ENCODE data around the gene RAB8B.
"Not testable (repeated sequence)": the region's sequence is repeated elsewhere in the genome, so short reads cannot be mapped to it uniquely, and the experiment has no call there.

RAB8B gene

DNA sequence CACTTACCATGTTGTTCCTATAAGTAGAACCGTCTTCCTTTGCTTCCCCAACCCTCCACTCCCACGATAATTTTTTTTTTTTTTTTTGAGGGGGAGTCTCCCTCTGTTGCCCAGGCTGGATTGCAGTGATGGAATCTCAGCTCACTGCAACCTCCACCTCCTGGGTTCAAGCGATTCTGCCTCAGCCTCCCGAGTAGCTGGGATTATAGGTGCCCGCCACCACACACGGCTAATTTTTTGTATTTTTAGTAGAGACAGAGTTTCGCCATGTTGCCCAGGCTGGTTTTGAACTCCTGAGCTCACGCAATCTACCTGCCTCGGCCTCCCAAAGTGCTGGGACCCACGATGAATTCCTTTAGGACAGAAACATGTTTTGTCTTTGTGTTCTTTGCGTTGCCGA lies 19.4 kb downstream of the RAB8B start:
- DNase-seq (ENCODE audit: low read depth) = not testable (repeated sequence)

DNA sequence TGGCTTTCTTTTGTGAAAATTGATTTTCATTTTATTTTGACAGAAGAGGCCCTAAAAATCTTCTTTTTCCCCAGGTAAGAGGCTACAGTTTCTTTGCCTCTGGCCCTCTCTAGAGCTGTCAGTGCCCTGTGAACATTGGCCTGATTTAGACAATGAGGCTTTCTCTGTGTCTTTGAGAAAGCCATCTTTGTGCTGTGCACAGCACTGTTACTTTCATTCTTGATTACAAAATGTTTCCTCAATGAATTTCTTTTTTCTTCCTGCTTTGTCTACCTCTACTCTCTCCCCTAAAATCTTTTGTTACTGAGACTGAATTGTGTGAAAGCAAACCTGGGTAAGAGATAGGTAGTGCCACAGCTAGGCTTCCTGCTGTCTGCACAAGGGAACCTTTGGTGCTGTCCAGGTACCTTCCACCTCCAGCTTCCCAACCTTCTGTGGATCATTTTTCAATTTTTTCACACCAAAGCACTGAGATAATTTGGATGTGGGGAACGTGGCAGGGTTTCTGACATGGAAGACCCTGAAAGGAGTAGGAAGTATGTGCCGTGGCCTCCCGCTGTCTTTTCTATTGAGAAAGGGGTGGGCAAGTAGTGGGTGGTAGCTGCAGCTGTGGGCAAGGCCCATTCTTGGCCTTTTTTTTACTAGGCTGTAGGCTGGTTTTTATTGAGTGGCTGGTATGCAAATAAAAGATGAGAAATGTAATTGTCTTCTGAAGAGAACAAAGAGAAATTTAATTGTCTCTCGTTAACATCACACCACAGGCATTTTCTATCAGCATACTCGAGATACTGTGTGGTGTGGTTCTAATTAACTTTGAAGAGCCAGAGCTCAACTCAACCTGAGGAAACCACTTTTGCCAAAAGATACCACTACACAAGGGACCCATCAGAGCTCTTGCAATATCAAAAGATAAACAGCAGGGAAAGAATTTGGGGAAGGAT lies 21.0 kb downstream of the RAB8B start:
- DNase-seq (ENCODE audit: low read depth) = no peak

DNA sequence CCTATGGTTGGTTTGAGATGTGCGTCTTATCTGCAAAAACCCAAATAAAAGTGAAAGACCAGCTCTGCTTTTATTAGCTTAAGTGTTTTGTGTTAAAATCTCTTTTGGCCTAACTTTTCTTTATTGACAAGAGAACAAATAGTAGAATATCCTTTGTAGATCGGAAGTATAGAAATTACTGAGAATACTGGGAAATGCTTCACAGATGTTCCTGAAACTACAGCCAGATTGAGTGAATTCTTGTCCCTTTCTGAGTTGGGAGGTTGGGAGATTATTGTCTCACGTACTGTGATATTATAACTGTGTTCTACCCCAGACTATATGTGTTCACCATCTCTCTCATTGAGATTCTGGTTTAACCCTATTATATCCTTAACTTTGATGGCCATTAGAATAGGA lies 21.7 kb downstream of the RAB8B start:
- no peak for DNase-seq (ENCODE audit: low read depth)

DNA sequence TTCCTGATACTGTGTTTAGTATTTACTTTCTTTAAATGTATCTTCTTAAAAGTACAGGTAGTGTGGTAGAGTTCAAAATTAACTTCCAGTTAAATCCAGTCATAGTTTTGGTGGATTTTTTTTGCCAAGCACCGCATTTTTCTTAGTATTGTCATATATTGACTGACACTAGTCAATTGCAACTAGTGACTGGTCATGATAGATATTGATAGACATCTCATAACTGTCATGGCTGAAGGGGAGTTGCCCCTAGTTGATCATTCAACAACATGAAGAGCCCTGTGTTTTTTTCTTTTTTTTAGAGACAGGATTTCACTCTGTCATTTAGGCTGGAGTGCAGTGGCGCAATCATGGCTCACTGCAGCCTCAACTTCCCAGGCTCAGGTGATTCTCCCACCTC lies 22.1 kb downstream of the RAB8B start:
- no peak for DNase-seq (ENCODE audit: low read depth)

DNA sequence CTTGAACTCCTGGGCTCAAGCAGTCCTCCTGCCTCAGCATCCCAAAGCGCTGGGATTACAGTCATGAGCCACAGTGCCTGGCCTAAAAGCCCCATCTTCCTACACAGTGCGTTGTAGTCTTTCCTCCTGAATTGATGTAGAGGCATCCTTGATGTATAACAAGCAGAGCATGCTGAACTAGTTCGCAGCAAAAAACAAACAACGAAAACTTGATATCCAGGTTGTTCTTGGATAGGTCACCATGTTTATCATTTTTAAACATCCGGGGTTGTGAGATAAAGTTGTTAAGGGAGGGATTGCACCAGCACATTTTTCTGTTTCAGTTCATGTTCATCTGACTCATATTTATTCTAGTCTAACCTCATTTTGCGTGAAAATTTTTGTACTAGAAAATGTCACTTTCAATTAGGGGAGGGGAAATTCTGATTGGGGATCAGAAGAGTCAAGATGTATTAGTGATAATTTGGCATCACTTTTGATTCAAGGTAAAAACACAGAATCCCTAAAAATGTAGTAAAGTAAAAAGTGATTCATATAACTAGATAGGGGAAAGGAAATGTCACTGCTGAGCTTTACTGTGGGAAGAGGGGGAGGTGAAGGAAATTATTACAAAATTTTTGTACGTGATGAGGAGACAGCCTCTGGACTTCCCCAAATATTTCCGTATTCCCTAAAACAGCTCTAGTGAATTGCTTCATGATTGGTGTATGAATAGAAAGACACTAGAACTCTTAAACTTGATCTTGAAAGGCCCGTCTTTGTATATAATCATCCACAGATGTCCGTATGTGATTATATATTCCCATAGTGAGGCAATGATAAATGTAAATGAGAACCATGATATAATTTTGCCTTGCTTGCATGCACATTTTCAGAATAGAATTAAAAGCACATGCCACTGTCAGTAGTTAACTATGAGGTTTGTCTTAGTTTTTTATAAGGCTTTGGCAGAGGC lies 22.9 kb downstream of the RAB8B start:
- DNase-seq (ENCODE audit: low read depth) = no peak

DNA sequence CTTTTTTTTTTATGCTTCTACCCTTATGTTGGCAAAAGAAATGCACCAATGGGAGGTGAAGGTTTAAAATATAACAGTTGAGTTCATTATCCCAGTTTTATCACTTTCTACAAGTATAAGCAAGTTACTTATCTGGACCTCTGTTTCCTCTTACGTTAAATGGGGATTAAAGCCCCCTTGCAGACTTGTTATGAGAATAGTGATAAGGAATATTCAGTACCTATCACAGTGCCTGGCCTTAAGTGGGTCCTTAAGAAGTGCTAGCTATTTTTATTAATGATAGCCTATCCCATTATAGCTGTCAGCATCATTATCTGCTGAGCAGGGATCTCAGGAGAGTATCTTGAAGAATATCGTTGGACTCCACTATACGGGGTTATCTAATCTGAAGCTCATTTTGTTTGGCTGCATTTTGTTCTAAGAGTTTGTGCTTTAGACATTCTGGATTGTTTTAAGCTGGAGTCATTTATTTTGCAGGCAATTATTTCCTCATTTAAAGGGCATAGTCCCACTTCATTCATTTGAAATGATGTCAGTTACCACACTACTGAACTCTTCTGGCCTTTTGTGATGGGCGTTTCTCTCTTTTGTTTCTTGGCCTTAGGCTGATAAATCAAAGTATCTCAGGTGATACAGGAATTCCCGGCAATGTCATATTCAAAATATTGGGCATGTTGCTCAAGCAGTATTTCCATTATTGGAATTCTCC lies 28.8 kb downstream of the RAB8B start:
- no peak for DNase-seq (ENCODE audit: low read depth)

DNA sequence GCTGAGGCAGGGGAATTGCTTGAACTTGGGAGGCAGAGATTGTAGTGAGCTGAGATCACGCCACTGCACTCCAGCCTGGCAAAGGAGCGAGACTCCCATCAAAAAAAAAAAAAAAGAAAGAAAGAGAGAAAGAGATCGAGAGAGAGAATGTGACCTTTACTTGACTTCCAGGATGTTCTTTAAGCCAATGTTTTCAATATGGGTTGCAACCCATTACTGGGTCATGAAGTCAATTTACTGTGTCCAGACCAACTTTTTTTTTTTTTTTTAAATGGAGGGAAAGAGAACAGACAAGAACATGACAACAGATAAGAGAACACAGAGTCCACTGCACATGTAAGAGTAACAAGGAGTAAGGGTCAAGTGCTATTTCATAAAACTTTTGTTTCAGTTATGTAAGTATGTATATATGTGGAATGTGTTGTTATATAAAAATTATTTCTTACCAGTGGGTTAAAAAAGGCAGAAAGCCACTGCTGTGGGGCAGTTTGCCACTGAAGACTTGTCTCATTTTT lies 29.8 kb downstream of the RAB8B start:
- no peak for DNase-seq (ENCODE audit: low read depth)

DNA sequence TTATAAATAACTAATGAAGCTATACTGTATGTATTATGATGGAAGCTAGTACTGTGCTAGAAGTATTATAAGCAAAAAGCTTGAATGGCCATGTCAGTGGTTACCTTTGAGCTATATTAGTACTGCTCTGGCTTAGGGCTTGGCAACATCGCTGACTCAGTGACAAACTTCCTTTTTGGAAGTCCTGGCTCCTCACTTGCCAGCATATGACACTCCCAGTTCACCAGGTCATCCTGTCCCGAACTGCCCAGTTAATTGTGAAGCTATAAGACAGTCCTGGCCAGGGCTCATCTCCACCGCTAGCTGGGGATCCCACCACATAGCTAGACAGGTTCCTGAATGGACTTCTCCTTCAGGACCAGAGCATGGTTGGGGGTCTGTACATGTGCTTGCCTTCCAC lies 31.9 kb downstream of the RAB8B start:
- no peak for DNase-seq (ENCODE audit: low read depth)

DNA sequence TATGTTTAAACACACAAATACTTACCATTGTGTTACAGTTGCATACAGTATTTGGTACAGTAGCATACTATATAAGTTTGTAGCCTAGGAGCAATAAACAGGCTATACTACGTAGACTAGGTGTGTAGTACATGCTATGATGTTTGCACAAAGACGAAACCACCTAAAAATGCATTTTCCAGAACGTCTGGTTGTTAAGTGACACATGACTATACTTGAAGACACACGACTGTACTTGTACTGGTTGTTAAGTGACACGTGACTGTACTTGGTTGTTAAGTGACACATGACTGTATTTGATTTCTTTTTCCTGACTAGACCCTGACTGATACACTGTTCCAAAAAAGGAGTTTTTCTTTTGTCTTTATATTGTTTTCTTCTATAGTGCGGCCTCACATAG lies 34.1 kb downstream of the RAB8B start:
- DNase-seq (ENCODE audit: low read depth) = no peak

DNA sequence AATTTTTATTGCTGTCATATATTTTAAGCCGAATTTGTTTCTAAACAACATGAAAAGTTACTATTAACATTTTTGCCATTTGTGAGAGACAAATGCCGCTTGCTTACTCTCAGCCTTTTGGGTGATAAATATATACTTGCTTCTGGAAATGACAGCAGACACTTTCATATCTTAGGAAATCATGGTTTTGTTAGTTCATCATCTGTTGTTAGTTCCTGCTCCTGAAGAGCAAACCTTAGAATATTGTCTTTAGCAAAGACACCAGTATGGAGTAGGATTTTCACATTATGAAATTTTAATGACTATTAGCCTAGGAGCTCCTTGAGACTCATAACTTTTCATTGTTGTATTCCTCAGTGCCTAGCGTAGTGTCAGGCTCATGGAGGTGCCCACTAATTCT lies 36.0 kb downstream of the RAB8B start:
- DNase-seq (ENCODE audit: low read depth) = no peak

DNA sequence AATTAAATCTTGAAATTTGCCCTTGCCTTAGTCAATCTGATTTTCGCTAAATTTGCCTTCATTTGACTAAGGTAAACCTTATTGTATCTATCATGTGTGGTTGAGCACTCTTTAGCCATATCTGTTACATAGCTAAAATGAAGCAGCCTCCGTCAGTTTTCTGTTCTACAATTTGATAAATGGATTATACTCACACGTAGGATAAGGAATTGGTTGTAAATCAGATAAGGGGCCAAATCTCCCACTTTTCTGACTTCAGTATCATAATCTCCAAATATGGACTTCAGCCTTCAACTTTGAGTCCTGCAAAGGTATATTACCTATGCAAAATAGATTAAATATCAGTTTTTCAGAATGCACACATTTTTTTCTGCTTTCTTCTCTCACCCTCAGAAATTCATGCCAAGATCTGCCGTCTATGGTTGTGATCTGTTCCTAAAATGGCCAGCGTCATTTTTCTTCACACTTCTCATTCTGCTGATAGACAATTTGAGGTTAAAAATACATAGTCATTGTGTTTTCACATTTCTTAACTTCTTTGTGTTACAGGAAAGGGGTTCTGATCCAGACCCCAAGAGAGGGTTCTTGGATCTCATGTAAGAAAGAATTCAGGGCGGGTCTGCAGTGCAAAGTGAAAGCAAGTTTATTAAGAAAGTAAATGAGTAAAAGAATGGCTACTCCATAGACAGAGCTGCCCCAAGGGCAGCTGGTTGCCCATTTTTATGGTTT lies 36.9 kb downstream of the RAB8B start:
- no peak for DNase-seq (ENCODE audit: low read depth)

DNA sequence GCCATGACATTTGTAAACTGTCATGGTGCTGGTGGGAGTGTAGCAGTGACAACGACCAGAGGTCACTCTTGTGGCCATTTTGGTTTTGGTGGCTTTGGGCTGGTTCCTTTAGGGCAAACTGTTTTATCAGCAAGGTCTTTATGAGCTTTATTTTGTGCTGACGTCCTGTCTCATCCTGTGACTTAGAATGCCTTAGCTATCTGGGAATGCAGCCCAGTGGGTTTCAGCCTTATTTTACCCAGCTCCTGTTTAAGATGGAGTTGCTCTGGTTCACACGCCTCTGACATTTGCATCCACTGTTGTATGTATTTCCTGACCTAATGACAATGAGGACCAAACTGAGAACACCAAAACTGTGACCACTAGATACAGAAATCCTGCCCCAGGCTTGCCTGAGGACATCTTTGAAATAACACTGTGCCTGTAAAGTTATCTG lies 37.6 kb downstream of the RAB8B start:
- no peak for DNase-seq (ENCODE audit: low read depth)

DNA sequence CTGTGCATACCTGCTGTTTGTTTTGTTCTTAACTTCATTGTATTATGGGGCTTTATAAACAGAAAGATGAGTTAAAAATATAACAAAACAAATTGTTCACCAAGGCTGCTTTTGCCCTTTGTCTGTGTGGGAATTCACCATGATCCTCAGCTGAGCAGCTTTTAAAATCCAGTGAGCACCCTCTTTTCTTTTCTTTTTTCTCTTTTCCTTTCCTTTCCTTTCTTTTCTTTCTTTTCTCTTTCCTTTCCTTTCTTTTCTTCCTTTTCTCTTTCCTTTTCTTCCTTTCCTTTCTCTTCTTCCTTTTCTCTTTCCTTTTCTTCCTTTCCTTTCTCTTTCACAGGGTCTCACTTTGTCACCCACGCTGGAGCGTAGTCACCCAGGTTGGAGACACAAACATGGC lies 38.3 kb downstream of the RAB8B start:
- no peak for DNase-seq (ENCODE audit: low read depth)

DNA sequence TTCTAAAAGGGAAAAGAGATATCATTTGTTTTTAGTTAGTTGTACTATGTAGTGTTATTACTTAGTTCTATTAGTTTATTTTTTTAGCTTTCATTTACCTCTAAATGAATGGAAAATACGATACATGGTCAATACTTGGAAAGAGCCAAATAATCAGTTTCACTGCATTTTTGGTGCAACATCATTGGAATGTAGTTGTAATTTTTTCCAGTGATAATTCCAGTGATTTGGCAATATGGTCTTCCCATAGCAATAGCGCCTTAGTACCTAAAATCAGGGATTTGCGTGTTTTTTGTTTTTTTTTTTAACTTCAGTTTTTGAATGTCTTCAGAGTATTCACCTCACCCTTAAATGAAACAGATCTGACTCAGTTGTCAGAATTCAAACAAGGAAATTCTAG lies 41.8 kb downstream of the RAB8B start:
- DNase-seq (ENCODE audit: low read depth) = no peak

DNA sequence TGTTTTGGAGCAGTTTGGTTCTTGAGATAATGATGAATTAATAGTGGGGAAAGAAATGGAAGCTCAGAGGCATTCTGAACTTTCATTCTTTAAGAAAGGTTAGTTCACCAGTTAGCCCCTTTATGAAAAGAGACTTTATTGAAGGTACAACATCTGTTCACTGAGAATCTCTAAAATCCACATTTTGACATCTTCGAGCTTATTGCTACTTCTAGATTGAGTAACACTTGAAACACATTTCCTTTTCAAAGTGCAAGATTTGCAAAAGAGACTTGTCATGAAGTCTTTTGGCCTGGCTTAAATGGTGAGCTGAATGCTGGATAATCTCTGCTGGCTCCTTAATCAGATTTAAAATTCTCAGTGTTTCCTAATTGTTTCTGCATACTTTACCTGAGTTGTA lies 42.3 kb downstream of the RAB8B start:
- no peak for DNase-seq (ENCODE audit: low read depth)

DNA sequence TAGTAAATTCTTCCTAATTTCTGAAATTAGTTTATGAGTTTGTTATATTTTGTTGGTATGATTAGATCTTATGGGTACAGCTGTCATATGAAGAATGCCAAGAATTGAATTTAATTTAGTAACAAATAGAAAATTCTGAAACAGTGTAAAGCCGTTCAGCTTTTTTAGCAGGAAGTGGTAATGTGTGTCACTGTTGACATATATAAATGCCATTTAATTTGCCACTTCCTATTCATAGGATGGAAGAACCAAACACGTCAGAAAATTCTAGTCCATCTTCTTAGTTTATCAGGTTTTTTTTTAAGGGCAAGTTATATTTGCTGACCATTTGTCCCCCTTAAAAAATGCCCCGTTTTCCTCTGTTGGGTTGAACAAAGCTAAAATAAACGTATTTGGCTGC lies 43.0 kb downstream of the RAB8B start:
- DNase-seq (ENCODE audit: low read depth) = no peak

DNA sequence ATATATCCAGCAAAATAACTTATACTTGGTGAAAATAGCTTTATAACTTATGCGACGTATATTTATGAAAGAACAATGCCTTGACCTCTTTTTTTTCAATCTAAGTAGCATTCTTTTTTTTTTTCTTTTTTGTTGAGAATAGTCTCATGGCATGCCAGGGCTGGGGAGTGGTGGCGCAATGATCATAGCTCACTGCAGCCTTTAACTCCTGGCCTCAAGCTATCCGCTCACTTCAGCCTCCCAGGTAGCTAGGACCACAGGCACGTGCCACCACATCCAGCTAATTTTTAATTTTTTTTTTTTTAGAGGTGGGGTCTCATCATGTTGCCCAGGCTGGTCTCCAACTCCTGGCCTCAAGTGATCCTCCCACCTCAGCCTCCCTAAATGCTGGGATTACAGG lies 43.5 kb downstream of the RAB8B start:
- DNase-seq (ENCODE audit: low read depth) = no peak

DNA sequence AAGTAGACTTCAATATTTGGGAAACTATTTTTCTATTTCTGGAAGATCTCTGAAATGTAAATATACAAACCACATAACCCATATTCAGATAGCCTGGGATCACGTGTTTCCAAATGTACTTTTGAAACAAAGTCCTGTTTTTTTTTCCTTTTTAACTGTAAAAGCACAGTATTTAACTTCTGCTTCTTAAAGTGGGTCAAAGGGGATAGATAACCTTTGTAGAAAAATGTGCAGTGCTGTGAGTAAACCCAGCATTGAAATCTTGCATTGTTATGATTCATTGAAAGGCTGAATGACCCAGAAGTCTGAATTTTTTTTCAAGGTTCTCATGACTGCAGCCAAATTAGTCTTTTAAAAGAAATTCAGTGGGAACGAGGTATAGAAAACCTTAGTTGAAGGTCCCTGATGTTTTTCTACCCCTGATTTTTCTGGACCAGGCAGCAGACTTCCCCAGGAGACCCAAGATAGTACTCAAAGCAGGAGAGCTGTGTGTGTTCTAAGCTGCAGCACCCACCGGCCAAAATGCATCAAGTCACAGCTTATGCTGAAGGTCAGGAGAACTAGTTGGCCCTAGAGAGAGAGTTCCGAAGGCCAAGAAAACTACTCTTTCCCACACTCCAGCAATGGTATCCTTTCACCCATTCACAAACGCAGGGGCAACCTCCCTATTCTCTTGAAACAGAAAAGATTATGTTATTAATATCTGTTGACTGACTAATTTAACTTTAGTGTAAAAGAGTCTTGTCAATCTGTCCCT lies 44.4 kb downstream of the RAB8B start:
- DNase-seq (ENCODE audit: low read depth) = no peak

DNA sequence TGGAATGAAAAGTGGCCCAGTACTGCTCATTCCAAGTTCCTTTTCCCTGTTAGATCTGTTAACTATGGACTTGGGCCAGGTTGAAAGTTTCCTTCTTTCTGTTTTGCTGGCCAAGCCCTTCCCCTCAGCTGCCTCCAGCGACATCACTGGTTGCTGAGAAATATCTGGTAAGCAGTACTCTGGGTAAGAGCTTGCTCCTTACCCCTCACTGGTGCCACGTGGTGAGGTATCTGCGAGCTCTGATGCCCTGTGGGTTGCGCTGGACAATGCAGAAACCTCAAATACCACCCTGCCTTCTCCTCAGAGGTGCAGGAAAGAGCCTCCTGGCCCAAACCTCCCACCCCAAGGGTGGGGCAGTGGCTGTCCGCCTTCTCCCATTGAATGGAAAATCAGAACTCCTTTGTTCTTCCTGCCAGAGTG lies 45.1 kb downstream of the RAB8B start:
- DNase-seq (ENCODE audit: low read depth) = no peak

DNA sequence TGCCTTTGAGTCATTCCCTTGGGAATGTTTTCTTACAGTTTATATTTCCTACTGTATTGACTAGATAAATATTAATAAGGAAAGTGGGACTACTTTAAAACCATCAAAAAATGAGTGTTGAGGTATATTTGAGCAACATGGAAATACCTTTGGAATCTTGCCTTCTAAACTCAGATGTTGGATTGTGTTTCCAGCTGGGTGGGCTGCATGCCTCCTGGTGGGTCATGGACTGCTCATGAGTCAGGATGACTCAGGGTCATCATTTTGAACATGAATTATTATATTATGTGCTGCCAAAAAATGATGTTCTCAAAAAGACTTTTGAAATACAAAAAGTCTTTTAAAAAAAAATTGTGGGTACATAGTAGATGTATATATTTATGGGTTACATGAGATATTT lies 46.9 kb downstream of the RAB8B start:
- no peak for DNase-seq (ENCODE audit: low read depth)

DNA sequence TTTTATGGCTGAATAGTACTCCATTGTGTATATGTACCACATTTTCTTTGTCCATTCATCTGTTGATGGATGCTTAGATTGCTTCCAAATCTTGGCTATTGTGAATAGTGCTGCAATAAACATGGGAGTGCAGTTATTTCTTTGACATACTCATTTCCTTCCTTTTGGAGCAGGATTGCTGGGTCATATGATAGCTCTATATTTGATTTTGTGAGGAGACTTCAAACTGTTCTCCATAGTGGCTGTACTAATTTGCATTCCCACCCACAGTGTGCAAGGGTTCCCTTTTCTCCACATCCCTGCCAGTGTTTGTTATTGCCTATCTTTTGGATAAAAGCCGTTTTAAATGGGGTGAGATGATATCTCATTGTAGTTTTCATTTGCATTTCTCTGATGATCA lies 47.7 kb downstream of the RAB8B start:
- not testable (repeated sequence) for DNase-seq (ENCODE audit: low read depth)
